Measurements from ENCODE around the gene IFT122.
A peak's percentile ranks its signal among the peaks of the same experiment; 100 is the strongest.
"Not testable (repeated sequence)": the region's sequence is repeated elsewhere in the genome, so short reads cannot be mapped to it uniquely, and the experiment has no call there.

The IFT122 gene

GRCh38 chr3:129485721-129486663 lies 46.0 kb downstream of the IFT122 start:
- TF ChIP-seq CTCF (IDR thresholded peaks at IDR 0.05; ENCODE audit: borderline replicate concordance, control extremely low read depth, extremely low read depth, insufficient read depth, missing control alignments), result no peak
- DNase-seq (ENCODE audit: low spot score), result peak; percentile 40
- in situ Hi-C loops (cut with MboI; ENCODE audit: low sequenced_read_pairs, unreplicated experiment), result loop anchor here (25.0 kb wide), 1 partner anchor 351 kb away; no protein-coding TSS in a partner anchor

- no peak for DNase-seq (ENCODE audit: low spot score)
- no peak for TF ChIP-seq CTCF (IDR thresholded peaks at IDR 0.05; ENCODE audit: borderline replicate concordance, control extremely low read depth, extremely low read depth, insufficient read depth, missing control alignments)
- in situ Hi-C loops (cut with MboI; ENCODE audit: low sequenced_read_pairs, unreplicated experiment), result loop anchor here (25.0 kb wide), 1 partner anchor 351 kb away; no protein-coding TSS in a partner anchor
These were observed 46.6 kb downstream of the IFT122 start for GRCh38 chr3:129486664-129487035.

DNA sequence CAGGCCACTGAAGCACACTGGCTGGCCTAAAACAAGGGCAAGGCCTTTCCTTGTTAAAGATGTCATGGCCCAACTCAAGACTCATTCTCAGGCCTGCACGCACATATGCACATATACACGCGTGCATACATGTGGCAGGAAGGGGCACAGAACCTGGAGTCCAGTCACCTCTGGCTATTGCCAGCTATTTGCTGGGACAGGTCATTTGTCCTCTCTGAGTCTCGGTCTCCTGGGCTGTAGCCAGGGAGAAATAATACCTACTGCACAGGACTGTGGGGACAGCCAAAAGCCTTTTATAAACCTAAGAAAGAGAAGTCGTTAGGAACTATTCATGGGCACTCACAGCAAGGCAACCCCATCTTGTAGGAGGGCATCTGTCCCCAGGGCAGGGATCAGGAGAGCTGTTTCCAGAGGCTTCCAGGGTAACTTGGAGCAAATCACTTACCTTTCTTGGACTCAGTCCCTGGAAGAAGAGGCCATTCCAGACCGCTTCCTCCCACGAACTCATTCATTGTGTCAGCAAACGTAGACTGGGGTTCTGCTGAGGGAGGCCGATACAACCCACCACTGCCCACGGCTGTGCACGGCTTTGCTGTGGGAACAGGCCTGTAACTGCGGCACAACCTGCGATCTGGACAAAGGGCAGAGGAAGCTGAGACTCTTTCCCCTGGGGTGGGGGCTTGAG lies 47.3 kb downstream of the IFT122 start:
- in situ Hi-C loops (cut with MboI; ENCODE audit: low sequenced_read_pairs, unreplicated experiment), result loop anchor here (25.0 kb wide), 1 partner anchor 350 kb away; no protein-coding TSS in a partner anchor
- TF ChIP-seq CTCF (IDR thresholded peaks at IDR 0.05; ENCODE audit: borderline replicate concordance, control extremely low read depth, extremely low read depth, insufficient read depth, missing control alignments), result no peak
- DNase-seq (ENCODE audit: low spot score), result no peak

DNA sequence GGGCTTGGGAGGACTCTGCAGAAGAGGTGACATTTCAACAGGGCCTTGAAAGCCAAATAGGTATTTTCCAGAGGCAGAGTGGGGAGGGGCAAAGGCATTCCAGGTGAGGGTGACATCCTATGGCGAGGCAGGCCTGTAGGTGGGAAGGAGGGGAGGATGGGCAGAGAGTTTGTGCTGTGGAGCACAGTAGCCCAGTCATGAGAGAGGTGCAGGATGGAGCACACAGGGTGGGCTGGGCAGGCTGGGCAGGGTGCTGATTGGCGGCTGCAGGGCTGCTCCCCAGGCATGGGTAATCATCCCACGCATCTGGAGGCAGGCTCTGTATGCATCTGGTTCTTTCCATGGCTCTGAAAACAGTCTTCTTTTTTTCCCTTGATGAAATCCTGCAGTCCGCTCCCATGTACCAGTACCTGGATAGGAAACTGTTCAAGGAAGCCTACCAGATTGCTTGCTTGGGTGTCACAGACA lies 47.9 kb downstream of the IFT122 start:
- in situ Hi-C loops (cut with MboI; ENCODE audit: low sequenced_read_pairs, unreplicated experiment), result loop anchor here (25.0 kb wide), 1 partner anchor 349 kb away; no protein-coding TSS in a partner anchor
- DNase-seq (ENCODE audit: low spot score), result not testable (repeated sequence)

DNA sequence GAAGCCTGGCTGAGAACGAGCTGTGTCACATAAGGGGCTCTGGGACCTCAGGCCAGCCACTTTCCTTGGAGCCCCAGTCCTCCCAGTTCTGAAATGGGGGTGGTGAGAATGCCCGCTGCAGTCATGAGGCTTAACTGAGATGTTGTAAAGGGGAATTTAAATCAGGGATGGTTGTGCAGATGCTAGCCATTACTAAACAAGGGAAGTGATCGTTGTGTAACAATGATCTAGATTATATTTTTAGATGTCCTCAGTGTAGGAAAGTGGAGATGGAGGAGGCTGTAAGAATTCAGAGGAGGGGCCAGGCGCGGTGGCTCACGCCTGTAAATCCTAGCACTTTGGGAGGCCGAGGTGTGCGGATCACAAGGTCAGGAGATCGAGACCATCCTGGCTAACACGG lies 49.2 kb downstream of the IFT122 start:
- in situ Hi-C loops (cut with MboI; ENCODE audit: low sequenced_read_pairs, unreplicated experiment), result loop anchor here (25.0 kb wide), 1 partner anchor 348 kb away; no protein-coding TSS in a partner anchor
- not testable (repeated sequence) for DNase-seq (ENCODE audit: low spot score)

- in situ Hi-C loops (cut with MboI; ENCODE audit: low sequenced_read_pairs, unreplicated experiment), result loop anchor here (25.0 kb wide), 1 partner anchor 347 kb away; no protein-coding TSS in a partner anchor
- DNase-seq (ENCODE audit: low spot score), result peak; percentile 84
- peak; percentile 78 for TF ChIP-seq CTCF (IDR thresholded peaks at IDR 0.05; ENCODE audit: borderline replicate concordance, control extremely low read depth, extremely low read depth, insufficient read depth, missing control alignments)
These were observed 50.2 kb downstream of the IFT122 start for GRCh38 chr3:129490273-129490675.

- not testable (repeated sequence) for DNase-seq (ENCODE audit: low spot score)
- in situ Hi-C loops (cut with MboI; ENCODE audit: low sequenced_read_pairs, unreplicated experiment), result loop anchor here (25.0 kb wide), 1 partner anchor 346 kb away; no protein-coding TSS in a partner anchor
These were observed 51.1 kb downstream of the IFT122 start for GRCh38 chr3:129491077-129491476.

DNA sequence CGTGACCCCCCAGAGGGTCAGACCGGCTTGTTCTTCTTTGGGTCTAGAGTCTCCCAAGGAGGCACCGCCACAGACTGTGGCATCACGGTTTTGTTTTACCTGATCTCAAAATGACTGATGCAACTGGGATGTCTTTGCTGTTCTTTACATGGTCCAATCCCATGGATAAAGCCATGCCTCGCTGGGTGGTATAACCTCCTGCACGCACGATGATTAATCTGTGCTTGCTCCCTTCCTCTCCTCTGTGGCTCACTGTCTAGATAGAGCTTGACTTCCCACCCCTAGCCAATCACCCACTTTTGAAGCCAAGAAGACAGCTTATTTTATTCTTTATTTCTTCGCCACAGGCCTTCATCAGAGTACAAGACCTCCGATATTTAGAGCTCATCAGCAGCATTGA lies 51.8 kb downstream of the IFT122 start:
- DNase-seq (ENCODE audit: low spot score), result no peak
- in situ Hi-C loops (cut with MboI; ENCODE audit: low sequenced_read_pairs, unreplicated experiment), result loop anchor here (25.0 kb wide), 1 partner anchor 346 kb away; no protein-coding TSS in a partner anchor
- TF ChIP-seq CTCF (IDR thresholded peaks at IDR 0.05; ENCODE audit: borderline replicate concordance, control extremely low read depth, extremely low read depth, insufficient read depth, missing control alignments), result no peak
